ENCODE measurements around the gene TLE6.
"Not testable (repeated sequence)": the region's sequence is repeated elsewhere in the genome, so short reads cannot be mapped to it uniquely, and the experiment has no call there.

TLE6 gene

DNA sequence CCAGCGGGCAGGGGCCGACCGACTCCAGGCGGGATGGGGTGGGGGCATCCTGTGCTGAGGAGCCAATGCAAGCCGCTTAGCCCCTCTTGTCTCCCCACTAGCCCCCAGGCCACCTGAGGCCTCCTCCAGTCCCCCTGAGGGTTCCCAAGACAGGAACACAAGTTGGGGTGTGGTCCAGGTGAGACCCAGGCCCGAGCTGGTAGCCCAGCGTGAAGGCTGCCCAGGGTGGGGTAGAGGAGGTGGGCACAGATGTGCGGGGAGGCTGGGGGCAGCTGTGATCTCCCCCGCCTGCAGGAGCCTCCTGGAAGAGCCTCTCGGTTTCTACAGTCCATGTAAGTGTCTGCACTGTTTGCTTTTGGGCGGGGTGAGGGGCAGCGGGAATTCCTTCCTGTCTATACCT is 10.4 kb downstream of the TLE6 start:
- H3K27ac ChIP-seq (ENCODE audit: low read length) = no peak overlapping the region
- no peaks in the 10 kb centered on the region for H3K9me3 ChIP-seq (replicated peaks; ENCODE audit: insufficient read depth, low read length)
- H3F3A ChIP-seq (ENCODE audit: insufficient read depth, low read length) = no peaks in the 10 kb centered on the region
- H3K79me2 ChIP-seq (ENCODE audit: low read length) = no peaks in the 10 kb centered on the region
- no peaks in the 10 kb centered on the region for H4K20me1 ChIP-seq (ENCODE audit: insufficient read depth, low read length)
- H2AFZ ChIP-seq (ENCODE audit: low read length) = no peak overlapping the region
- no peak overlapping the region for H3K4me2 ChIP-seq (ENCODE audit: low read depth, low read length)
- H3K4me1 ChIP-seq (ENCODE audit: low read length) = no peaks in the 10 kb centered on the region
- DNase-seq = no peak
- no peak overlapping the region for H3K4me3 ChIP-seq (ENCODE audit: low read length)
- H3K9ac ChIP-seq (ENCODE audit: low read length) = no peak overlapping the region
- H3K27me3 ChIP-seq (replicated peaks; ENCODE audit: insufficient read depth, low read length) = peaks cover 75% of the 10 kb centered on the region
- TF ChIP-seq EZH2 (optimal IDR thresholded peaks at IDR 0.05; ENCODE audit: low read depth, low read length) (no peak), EZH2phosphoT487 (IDR thresholded peaks at IDR 0.05; ENCODE audit: low read length) (no peak), CTCF (IDR thresholded peaks at IDR 0.05; ENCODE audit: low read length) (no peak)
- no peaks in the 10 kb centered on the region for H3K36me3 ChIP-seq (replicated peaks; ENCODE audit: insufficient read depth, low read length)
- no peaks in the 10 kb centered on the region for H3K9me2 ChIP-seq (replicated peaks; ENCODE audit: insufficient read depth, low read length)

- Histone ChIP-seq H3F3A (ENCODE audit: insufficient read depth, low read length) (no peaks in the 10 kb centered on the region), H4K20me1 (ENCODE audit: insufficient read depth, low read length) (no peaks in the 10 kb centered on the region), H3K4me2 (ENCODE audit: low read depth, low read length) (no peak overlapping the region), H3K79me2 (ENCODE audit: low read length) (no peaks in the 10 kb centered on the region), H3K9me3 (replicated peaks; ENCODE audit: insufficient read depth, low read length) (no peaks in the 10 kb centered on the region), H3K9ac (ENCODE audit: low read length) (no peak overlapping the region), H3K4me1 (ENCODE audit: low read length) (no peaks in the 10 kb centered on the region), H2AFZ (ENCODE audit: low read length) (no peak overlapping the region), H3K27ac (ENCODE audit: low read length) (no peak overlapping the region), H3K36me3 (replicated peaks; ENCODE audit: insufficient read depth, low read length) (no peaks in the 10 kb centered on the region), H3K4me3 (ENCODE audit: low read length) (no peak overlapping the region), H3K27me3 (replicated peaks; ENCODE audit: insufficient read depth, low read length) (peaks cover 75% of the 10 kb centered on the region), H3K9me2 (replicated peaks; ENCODE audit: insufficient read depth, low read length) (no peaks in the 10 kb centered on the region)
- TF ChIP-seq EZH2phosphoT487 (IDR thresholded peaks at IDR 0.05; ENCODE audit: low read length) (no peak), EZH2 (optimal IDR thresholded peaks at IDR 0.05; ENCODE audit: low read depth, low read length) (no peak), CTCF (IDR thresholded peaks at IDR 0.05; ENCODE audit: low read length) (no peak)
- no peak for DNase-seq
Measured at GRCh38 chr19:2988568-2988967, 11.2 kb downstream of the TLE6 start.

GRCh38 chr19:2989236-2989946 is 12.0 kb downstream of the TLE6 start:
- no peak overlapping the region for H3K4me2 ChIP-seq (ENCODE audit: low read depth, low read length)
- H3K36me3 ChIP-seq (replicated peaks; ENCODE audit: insufficient read depth, low read length) = no peaks in the 10 kb centered on the region
- H3K27me3 ChIP-seq (replicated peaks; ENCODE audit: insufficient read depth, low read length) = peaks cover 73% of the 10 kb centered on the region
- TF ChIP-seq EZH2phosphoT487 (IDR thresholded peaks at IDR 0.05; ENCODE audit: low read length) (no peak), EZH2 (optimal IDR thresholded peaks at IDR 0.05; ENCODE audit: low read depth, low read length) (no peak)
- no peak overlapping the region for H3K9ac ChIP-seq (ENCODE audit: low read length)
- no peaks in the 10 kb centered on the region for H4K20me1 ChIP-seq (ENCODE audit: insufficient read depth, low read length)
- no peak overlapping the region for H3K27ac ChIP-seq (ENCODE audit: low read length)
- H3K9me2 ChIP-seq (replicated peaks; ENCODE audit: insufficient read depth, low read length) = no peaks in the 10 kb centered on the region
- no peak overlapping the region for H3K4me3 ChIP-seq (ENCODE audit: low read length)
- H3K79me2 ChIP-seq (ENCODE audit: low read length) = no peaks in the 10 kb centered on the region
- DNase-seq = no peak
- H3F3A ChIP-seq (ENCODE audit: insufficient read depth, low read length) = no peaks in the 10 kb centered on the region
- H3K9me3 ChIP-seq (replicated peaks; ENCODE audit: insufficient read depth, low read length) = no peaks in the 10 kb centered on the region
- no peak overlapping the region for H2AFZ ChIP-seq (ENCODE audit: low read length)
- no peaks in the 10 kb centered on the region for H3K4me1 ChIP-seq (ENCODE audit: low read length)

GRCh38 chr19:2992333-2992732 is 15.0 kb downstream of the TLE6 start:
- H3K79me2 ChIP-seq (ENCODE audit: low read length); H4K20me1 ChIP-seq (ENCODE audit: insufficient read depth, low read length); H3K27ac ChIP-seq (ENCODE audit: low read length); H3K36me3 ChIP-seq (replicated peaks; ENCODE audit: insufficient read depth, low read length); H3K9me2 ChIP-seq (replicated peaks; ENCODE audit: insufficient read depth, low read length); DNase-seq; H3K9ac ChIP-seq (ENCODE audit: low read length); H3K4me1 ChIP-seq (ENCODE audit: low read length); H3K4me2 ChIP-seq (ENCODE audit: low read depth, low read length); H3K9me3 ChIP-seq (replicated peaks; ENCODE audit: insufficient read depth, low read length); H3F3A ChIP-seq (ENCODE audit: insufficient read depth, low read length); H2AFZ ChIP-seq (ENCODE audit: low read length); H3K4me3 ChIP-seq (ENCODE audit: low read length): not testable (repeated sequence)
- peaks cover 82% of the 10 kb centered on the region for H3K27me3 ChIP-seq (replicated peaks; ENCODE audit: insufficient read depth, low read length)
